ENCODE data around the gene CFAP221.

CFAP221 gene

GRCh38 chr2:119703526-119703925 lies 159.3 kb downstream of the CFAP221 start:
- no peak for DNase-seq

GRCh38 chr2:119704670-119705120 lies 160.4 kb downstream of the CFAP221 start:
- no peak for DNase-seq

DNA sequence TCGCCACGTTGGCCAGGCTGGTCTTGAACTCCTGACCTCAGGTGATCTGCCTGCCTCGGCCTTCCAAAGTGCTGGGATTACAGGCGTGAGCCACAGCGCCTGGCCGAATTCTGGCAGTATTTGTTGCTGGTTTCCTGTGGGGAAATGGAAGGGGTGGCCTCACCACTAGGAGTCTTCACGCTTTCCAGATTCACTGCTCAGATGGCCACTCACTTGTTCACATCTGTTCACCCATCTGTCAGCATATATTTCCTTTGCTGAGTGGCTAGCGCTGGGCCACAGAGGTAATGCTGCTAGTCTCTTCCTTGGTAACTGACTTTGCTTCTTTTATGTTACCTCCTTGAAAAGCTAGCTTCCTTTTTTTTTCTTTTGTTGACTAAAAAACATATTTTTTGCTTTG lies 162.0 kb downstream of the CFAP221 start:
- DNase-seq = no peak

All from amniotic stem cell (primary cell).